ENCODE data around the gene C2orf76. TPM values are rescaled to one million over a fixed set of nuclear protein-coding genes. Genes with fewer than 3 reads are reported as not detected.

The C2orf76 gene
- polyA plus RNA-seq, 1 of the 3 experiments (the other 2 are of a cell fraction): 6.0 TPM

GRCh38 chr2:119294671-119295070 lies 72.0 kb downstream of the C2orf76 start:
- Histone ChIP-seq H3F3A (replicated peaks; ENCODE audit: insufficient read depth) (no peaks in the 10 kb centered on the region), H4K20me1 (ENCODE audit: insufficient read depth) (no peaks in the 10 kb centered on the region), H3K36me3 (replicated peaks in 1 of 2; ENCODE audit: control insufficient read depth in 1 of 2, insufficient read depth in 2 of 2, low read length in 1 of 2) (peaks cover 0 to 3% of the 10 kb centered on the region in 2 experiments), H3K4me3 (ENCODE audit: low read depth in 2 of 2, low read length in 1 of 2) (no peak overlapping the region), H3K4me2 (no peak overlapping the region), H3K9me3 (no peaks in the 10 kb centered on the region), H3K27me3 (ENCODE audit: insufficient read depth) (no peaks in the 10 kb centered on the region), H3K79me2 (ENCODE audit: insufficient read depth) (no peaks in the 10 kb centered on the region), H3K9me2 (no peaks in the 10 kb centered on the region), H3K27ac (ENCODE audit: low read depth in 2 of 2, low read length in 1 of 2) (no peak overlapping the region), H3K9ac (no peak overlapping the region), H2AFZ (ENCODE audit: low read depth) (no peak overlapping the region), H3K4me1 (ENCODE audit: control insufficient read depth in 1 of 2, insufficient read depth in 2 of 2, low read depth in 1 of 2, low read length in 1 of 2) (no peaks in the 10 kb centered on the region)
- ChIA-PET POLR2A (no interaction called here), CTCF (no interaction called here)
- TF ChIP-seq, protein P1, sequence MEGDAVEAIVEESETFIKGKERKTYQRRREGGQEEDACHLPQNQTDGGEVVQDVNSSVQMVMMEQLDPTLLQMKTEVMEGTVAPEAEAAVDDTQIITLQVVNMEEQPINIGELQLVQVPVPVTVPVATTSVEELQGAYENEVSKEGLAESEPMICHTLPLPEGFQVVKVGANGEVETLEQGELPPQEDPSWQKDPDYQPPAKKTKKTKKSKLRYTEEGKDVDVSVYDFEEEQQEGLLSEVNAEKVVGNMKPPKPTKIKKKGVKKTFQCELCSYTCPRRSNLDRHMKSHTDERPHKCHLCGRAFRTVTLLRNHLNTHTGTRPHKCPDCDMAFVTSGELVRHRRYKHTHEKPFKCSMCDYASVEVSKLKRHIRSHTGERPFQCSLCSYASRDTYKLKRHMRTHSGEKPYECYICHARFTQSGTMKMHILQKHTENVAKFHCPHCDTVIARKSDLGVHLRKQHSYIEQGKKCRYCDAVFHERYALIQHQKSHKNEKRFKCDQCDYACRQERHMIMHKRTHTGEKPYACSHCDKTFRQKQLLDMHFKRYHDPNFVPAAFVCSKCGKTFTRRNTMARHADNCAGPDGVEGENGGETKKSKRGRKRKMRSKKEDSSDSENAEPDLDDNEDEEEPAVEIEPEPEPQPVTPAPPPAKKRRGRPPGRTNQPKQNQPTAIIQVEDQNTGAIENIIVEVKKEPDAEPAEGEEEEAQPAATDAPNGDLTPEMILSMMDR (IDR thresholded peaks at IDR 0.05): no peak
- TF ChIP-seq MAX (IDR thresholded peaks at IDR 0.05; ENCODE audit: low read depth) (no peak), MEF2A (IDR thresholded peaks at IDR 0.05; ENCODE audit: borderline replicate concordance, low read depth) (no peak), RAD21 (IDR thresholded peaks at IDR 0.05; ENCODE audit: low read length) (no peak), POLR2AphosphoS5 (IDR thresholded peaks at IDR 0.05; ENCODE audit: low read depth, low read length) (no peak), EZH2phosphoT487 (IDR thresholded peaks at IDR 0.05; ENCODE audit: borderline replicate concordance, low read depth) (no peak), GATA2 (CRISPR knock-in tag; IDR thresholded peaks at IDR 0.05) (no peak), YY1 (IDR thresholded peaks at IDR 0.05; ENCODE audit: low read depth) (no peak), FOXM1 (IDR thresholded peaks at IDR 0.05; ENCODE audit: low read depth) (no peak), TEAD4 (IDR thresholded peaks at IDR 0.05; ENCODE audit: borderline replicate concordance, insufficient read depth) (no peak), MXI1 (IDR thresholded peaks at IDR 0.05; ENCODE audit: low read depth, low read length) (no peak), TAF1 (IDR thresholded peaks at IDR 0.05; ENCODE audit: borderline replicate concordance, low read depth, low read length) (no peak), EP300 (IDR thresholded peaks at IDR 0.05; ENCODE audit: borderline replicate concordance in 1 of 2, low read depth in 1 of 2, low read length in 1 of 2) (no peak), SIN3A (IDR thresholded peaks at IDR 0.05; ENCODE audit: borderline replicate concordance, low read depth, low read length) (no peak), RCOR1 (IDR thresholded peaks at IDR 0.05; ENCODE audit: low read length) (no peak)
- TF ChIP-seq, protein P2, sequence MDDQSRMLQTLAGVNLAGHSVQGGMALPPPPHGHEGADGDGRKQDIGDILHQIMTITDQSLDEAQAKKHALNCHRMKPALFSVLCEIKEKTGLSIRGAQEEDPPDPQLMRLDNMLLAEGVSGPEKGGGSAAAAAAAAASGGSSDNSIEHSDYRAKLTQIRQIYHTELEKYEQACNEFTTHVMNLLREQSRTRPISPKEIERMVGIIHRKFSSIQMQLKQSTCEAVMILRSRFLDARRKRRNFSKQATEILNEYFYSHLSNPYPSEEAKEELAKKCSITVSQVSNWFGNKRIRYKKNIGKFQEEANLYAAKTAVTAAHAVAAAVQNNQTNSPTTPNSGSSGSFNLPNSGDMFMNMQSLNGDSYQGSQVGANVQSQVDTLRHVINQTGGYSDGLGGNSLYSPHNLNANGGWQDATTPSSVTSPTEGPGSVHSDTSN (IDR thresholded peaks at IDR 0.05): no peak
- TF ChIP-seq, protein P3, sequence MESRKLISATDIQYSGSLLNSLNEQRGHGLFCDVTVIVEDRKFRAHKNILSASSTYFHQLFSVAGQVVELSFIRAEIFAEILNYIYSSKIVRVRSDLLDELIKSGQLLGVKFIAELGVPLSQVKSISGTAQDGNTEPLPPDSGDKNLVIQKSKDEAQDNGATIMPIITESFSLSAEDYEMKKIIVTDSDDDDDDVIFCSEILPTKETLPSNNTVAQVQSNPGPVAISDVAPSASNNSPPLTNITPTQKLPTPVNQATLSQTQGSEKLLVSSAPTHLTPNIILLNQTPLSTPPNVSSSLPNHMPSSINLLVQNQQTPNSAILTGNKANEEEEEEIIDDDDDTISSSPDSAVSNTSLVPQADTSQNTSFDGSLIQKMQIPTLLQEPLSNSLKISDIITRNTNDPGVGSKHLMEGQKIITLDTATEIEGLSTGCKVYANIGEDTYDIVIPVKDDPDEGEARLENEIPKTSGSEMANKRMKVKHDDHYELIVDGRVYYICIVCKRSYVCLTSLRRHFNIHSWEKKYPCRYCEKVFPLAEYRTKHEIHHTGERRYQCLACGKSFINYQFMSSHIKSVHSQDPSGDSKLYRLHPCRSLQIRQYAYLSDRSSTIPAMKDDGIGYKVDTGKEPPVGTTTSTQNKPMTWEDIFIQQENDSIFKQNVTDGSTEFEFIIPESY (IDR thresholded peaks at IDR 0.05; ENCODE audit: borderline replicate concordance, low read depth): no peak
- TF ChIP-seq, protein P4, sequence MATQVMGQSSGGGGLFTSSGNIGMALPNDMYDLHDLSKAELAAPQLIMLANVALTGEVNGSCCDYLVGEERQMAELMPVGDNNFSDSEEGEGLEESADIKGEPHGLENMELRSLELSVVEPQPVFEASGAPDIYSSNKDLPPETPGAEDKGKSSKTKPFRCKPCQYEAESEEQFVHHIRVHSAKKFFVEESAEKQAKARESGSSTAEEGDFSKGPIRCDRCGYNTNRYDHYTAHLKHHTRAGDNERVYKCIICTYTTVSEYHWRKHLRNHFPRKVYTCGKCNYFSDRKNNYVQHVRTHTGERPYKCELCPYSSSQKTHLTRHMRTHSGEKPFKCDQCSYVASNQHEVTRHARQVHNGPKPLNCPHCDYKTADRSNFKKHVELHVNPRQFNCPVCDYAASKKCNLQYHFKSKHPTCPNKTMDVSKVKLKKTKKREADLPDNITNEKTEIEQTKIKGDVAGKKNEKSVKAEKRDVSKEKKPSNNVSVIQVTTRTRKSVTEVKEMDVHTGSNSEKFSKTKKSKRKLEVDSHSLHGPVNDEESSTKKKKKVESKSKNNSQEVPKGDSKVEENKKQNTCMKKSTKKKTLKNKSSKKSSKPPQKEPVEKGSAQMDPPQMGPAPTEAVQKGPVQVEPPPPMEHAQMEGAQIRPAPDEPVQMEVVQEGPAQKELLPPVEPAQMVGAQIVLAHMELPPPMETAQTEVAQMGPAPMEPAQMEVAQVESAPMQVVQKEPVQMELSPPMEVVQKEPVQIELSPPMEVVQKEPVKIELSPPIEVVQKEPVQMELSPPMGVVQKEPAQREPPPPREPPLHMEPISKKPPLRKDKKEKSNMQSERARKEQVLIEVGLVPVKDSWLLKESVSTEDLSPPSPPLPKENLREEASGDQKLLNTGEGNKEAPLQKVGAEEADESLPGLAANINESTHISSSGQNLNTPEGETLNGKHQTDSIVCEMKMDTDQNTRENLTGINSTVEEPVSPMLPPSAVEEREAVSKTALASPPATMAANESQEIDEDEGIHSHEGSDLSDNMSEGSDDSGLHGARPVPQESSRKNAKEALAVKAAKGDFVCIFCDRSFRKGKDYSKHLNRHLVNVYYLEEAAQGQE (IDR thresholded peaks at IDR 0.05; ENCODE audit: low read depth, low read length): no peak
- TF ChIP-seq, protein P5, sequence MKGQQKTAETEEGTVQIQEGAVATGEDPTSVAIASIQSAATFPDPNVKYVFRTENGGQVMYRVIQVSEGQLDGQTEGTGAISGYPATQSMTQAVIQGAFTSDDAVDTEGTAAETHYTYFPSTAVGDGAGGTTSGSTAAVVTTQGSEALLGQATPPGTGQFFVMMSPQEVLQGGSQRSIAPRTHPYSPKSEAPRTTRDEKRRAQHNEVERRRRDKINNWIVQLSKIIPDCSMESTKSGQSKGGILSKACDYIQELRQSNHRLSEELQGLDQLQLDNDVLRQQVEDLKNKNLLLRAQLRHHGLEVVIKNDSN (IDR thresholded peaks at IDR 0.05; ENCODE audit: borderline replicate concordance, low read depth): no peak
- DNase-seq: no peak
- WGBS (ENCODE audit: low lambda C conversion rate): 80% methylated on average over 14 of the region's 14 CpGs
